ENCODE measurements around the gene CLASP1.
"Not testable (repeated sequence)": the region's sequence is repeated elsewhere in the genome, so short reads cannot be mapped to it uniquely, and the experiment has no call there.

Gene CLASP1

DNA sequence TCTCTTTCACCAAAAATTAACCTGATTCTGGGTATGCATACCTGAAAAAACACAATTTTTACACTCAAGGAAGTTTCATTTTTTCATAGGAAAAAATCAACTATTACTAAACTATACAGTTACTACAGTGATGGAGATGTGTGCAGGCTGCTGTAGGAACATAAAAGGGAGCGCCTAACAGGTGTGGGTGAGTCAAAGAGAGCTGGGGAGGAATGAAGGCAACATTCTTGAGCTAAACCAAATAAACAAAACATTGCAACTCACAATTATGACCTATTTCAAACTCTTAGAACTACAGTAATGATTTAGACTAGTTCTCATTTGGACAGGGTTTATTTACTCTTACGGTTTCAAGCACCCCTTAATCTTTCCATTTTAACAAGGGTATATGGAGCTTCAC lies 13.4 kb upstream of the CLASP1 start:
- no peak for DNase-seq (ENCODE audit: low spot score)
- TF ChIP-seq, protein P1, sequence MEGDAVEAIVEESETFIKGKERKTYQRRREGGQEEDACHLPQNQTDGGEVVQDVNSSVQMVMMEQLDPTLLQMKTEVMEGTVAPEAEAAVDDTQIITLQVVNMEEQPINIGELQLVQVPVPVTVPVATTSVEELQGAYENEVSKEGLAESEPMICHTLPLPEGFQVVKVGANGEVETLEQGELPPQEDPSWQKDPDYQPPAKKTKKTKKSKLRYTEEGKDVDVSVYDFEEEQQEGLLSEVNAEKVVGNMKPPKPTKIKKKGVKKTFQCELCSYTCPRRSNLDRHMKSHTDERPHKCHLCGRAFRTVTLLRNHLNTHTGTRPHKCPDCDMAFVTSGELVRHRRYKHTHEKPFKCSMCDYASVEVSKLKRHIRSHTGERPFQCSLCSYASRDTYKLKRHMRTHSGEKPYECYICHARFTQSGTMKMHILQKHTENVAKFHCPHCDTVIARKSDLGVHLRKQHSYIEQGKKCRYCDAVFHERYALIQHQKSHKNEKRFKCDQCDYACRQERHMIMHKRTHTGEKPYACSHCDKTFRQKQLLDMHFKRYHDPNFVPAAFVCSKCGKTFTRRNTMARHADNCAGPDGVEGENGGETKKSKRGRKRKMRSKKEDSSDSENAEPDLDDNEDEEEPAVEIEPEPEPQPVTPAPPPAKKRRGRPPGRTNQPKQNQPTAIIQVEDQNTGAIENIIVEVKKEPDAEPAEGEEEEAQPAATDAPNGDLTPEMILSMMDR (IDR thresholded peaks at IDR 0.05; ENCODE audit: extremely low read depth, missing control alignments): no peak

DNA sequence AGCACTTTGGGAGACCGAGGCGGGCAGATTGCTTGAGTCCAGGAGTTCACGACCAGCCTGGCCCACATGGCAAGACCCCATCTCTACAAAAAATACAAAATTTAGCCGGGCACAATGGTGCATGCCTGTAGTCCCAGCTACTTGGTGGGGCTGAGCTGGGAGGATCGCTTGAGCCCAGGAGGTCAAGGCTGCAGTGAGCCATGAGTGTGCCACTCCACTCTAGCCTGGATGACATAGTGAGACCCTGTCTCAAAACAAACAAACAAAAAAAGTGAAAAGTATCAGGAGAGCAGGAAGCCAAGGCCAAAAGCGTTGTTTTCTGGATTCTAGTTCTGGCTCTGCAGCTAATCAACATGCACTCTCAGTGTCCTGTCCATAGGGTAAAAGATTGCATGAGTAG lies 10.7 kb upstream of the CLASP1 start:
- no peak for DNase-seq (ENCODE audit: low spot score)
- TF ChIP-seq, protein P1 (IDR thresholded peaks at IDR 0.05; ENCODE audit: extremely low read depth, missing control alignments): no peak

DNA sequence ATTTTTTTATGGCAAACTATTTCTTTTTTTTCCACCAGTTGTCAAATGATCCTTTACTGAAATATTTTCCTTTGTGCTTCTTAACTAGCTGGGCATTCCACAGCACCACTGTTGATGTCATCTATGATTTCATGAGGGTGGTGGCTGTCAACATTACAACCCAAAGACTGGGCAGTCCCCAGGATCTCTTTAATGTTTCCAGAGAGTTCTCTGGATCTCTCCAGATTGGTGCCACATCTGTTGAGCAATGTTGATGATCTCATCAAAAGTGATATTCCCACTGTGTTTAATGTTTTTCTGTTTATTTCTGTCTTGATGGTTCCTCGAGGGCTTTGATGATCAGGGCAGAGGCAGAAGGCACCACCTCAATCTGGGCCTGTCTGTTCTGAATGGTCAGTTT lies 9.1 kb upstream of the CLASP1 start:
- DNase-seq (ENCODE audit: low spot score): not testable (repeated sequence)

DNA sequence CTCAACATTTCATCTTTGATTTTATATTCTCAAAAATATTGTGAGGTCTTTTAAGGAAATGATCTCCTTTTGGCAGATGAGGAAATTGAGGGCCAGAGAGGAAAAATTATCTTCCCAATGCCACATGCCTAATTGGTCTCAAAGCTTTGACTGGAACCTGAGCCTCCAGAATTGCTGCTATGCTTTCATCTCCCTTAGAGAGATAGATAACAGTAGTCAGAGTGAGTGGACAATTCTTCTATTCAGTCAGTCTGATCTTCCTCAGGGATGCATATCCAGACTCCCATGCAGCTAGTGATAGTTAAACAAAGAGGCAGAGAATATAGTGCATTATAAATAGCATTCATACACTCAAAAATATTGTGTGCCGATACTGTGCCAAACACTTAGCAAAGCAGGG lies 3.8 kb upstream of the CLASP1 start:
- TF ChIP-seq, protein P1 (IDR thresholded peaks at IDR 0.05; ENCODE audit: extremely low read depth, missing control alignments): no peak
- no peak for DNase-seq (ENCODE audit: low spot score)

DNA sequence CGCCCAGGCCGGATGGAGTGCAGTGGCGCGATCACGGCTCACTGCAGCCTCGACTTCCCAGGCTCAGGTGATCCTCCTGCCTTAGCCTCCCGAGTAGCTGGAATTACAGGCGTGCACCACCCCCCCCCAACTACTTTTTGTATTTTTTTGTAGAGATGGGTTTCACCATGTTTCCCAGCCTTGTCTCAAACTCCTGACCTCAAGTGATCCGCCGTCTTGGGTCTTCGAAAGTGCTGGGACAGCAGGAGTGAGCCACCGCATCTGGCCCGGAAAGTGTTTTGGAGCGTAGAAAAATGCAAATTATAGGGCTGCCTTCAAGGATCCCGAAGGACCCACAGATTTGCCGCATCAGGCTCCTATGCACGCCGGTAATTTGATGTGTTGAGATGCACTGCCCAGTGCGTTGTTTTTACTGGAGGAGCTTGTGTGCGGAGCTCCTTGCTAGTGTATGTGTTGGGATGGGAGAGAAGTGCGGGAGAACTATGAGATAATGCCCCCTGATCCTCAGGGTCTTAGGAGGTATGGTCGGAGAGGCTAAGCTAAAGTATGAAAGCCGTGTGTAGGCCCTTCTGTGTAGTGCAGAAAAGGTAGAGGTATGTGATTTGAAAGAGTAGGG lies 1.2 kb upstream of the CLASP1 start:
- TF ChIP-seq, protein P1 (IDR thresholded peaks at IDR 0.05; ENCODE audit: extremely low read depth, missing control alignments): no peak
- DNase-seq (ENCODE audit: low spot score): peak; percentile 20

DNA sequence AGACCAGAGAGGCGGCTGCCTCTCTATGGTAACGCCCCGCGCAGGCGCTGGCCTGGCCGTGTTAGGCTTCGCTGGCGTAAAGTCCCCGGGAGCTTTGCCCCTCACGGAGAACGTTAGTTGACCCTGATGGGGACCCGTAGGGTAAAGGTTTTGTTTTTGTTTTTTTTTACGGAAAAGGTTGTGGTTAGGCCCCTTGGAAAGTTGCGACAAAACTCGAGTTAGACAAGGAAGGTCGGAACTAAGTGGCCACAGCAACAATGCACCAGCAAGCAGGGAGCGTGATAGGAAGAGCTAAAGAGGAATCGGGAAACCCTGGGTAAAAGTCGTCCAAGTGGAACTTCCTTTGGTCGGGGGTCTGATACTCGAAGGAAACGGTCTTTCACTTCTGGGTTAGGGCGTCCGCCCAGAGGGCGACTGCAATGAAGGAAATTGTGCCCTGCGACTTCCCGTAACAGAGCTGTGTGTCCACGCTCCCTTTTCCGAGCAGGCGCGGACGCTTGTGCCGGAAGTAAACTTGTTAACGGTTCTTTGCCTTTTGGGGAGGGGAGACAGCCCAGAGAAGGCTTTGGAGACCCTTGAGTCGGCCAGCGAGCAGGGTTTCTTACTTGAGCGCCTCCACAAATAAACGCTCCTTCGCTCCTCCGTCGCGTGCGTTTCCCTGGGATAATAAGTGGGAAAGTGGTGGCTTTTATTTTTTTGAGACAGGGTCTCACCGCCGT lies 493 bp upstream of the CLASP1 start:
- DNase-seq (ENCODE audit: low spot score): peak; percentile 85
- TF ChIP-seq, protein P1 (IDR thresholded peaks at IDR 0.05; ENCODE audit: extremely low read depth, missing control alignments): no peak

DNA sequence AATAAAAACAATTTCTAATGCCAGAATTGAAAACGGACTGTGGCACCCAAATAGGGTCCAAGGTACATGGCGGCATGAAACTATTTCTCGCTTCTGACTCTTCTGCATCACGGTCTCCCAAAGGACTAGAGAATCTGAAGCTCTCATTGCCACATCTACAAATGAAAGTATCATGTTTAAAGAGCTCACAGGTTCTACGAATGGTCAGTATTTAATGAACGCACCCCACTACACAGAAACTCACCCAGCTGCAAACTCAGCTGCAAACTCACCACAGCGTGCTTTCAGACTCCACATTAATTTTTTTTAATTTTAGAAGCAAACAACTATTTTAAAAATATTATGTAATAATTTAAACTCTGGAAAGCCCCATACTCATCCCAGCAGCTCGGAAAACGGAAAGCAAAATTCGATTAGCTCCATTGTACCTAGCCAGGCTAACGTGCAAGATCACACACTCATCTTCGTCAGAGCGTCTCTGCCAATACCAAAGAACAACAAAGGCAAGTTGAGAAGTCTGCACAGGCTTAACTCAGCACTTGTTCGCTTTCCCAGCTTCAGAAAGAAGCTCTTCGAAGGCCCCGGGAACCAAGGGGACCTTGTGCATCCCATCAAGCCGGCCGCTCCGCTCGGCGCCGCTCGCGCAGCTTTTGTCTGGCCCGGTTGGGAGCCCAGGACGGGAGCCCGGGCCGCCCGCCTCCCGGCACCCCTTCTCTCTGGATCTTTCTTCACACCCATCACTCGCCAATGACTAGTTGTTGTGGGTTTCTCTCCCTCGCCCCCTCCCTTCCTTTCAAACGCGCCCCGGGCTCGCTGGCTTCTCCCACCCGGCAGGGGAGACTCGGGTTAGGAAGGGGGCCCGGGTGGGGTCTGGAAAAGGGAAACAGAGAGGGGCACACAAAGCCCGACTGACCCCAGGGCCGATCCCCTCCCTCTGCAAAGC lies 785 bp downstream of the CLASP1 start:
- DNase-seq (ENCODE audit: low spot score): peak; percentile 37
- TF ChIP-seq, protein P1 (IDR thresholded peaks at IDR 0.05; ENCODE audit: extremely low read depth, missing control alignments): no peak
